ENCODE measurements around the gene PPP1R9A. TPM values are rescaled to one million over a fixed set of nuclear protein-coding genes. Genes with fewer than 3 reads are reported as not detected.
A peak's percentile ranks its signal among the peaks of the same experiment; 100 is the strongest.

Gene PPP1R9A
- total RNA-seq, 2 donors from 2014 or later: 15.1 to 29.4 TPM

GRCh38 chr7:94875201-94875600 lies 32.2 kb upstream of the PPP1R9A start:
- intact Hi-C loops (cut with DNase I): no loop called here
- TF ChIP-seq POLR2A (IDR thresholded peaks at IDR 0.05) (no peak), POLR2AphosphoS5 (IDR thresholded peaks at IDR 0.05) (no peak), CTCF (IDR thresholded peaks at IDR 0.05) (no peak)
- no peak overlapping the region for H3K27ac ChIP-seq

GRCh38 chr7:94877731-94878670 lies 29.4 kb upstream of the PPP1R9A start:
- no peaks in the 10 kb centered on the region for H3K9me3 ChIP-seq
- H3K4me3 ChIP-seq: no peak overlapping the region
- no peak for DNase-seq (ENCODE audit: low spot score)
- intact Hi-C loops (cut with DNase I): no loop called here
- H3K27ac ChIP-seq: no peak overlapping the region
- no peaks in the 10 kb centered on the region for H3K4me1 ChIP-seq (replicated peaks)
- no peak for TF ChIP-seq POLR2A (IDR thresholded peaks at IDR 0.05)
- no peak for TF ChIP-seq CTCF (IDR thresholded peaks at IDR 0.05)
- H3K27me3 ChIP-seq (replicated peaks; ENCODE audit: insufficient read depth): peaks cover 2% of the 10 kb centered on the region
- WGBS: 93% methylated on average over 11 of the region's 11 CpGs
- no peaks in the 10 kb centered on the region for H3K36me3 ChIP-seq

More at GRCh38 chr7:94875201-94875600, 32.2 kb upstream of the PPP1R9A start:
- H3K9me3 ChIP-seq: no peaks in the 10 kb centered on the region
- DNase-seq (ENCODE audit: low spot score): no peak
- H3K36me3 ChIP-seq: no peaks in the 10 kb centered on the region
- H3K27me3 ChIP-seq (replicated peaks; ENCODE audit: insufficient read depth): peaks cover 2% of the 10 kb centered on the region
- no peak overlapping the region for H3K4me3 ChIP-seq
- H3K4me1 ChIP-seq (replicated peaks): no peaks in the 10 kb centered on the region

GRCh38 chr7:94882891-94883290 lies 24.5 kb upstream of the PPP1R9A start:
- TF ChIP-seq POLR2AphosphoS5 (IDR thresholded peaks at IDR 0.05): no peak
- no peak for TF ChIP-seq CTCF (IDR thresholded peaks at IDR 0.05)
- no peak for TF ChIP-seq POLR2A (IDR thresholded peaks at IDR 0.05)

GRCh38 chr7:94883616-94884015 lies 23.8 kb upstream of the PPP1R9A start:
- Histone ChIP-seq H3K27me3 (replicated peaks; ENCODE audit: insufficient read depth) (no peaks in the 10 kb centered on the region), H3K9me3 (no peaks in the 10 kb centered on the region), H3K4me1 (replicated peaks) (no peaks in the 10 kb centered on the region), H3K4me3 (no peak overlapping the region), H3K36me3 (no peaks in the 10 kb centered on the region), H3K27ac (no peak overlapping the region)
- DNase-seq (ENCODE audit: low spot score): no peak
- intact Hi-C loops (cut with DNase I): no loop called here
- 80% methylated on average over 1 of the region's 1 CpG for WGBS
- TF ChIP-seq POLR2AphosphoS5 (IDR thresholded peaks at IDR 0.05): no peak
- no peak for TF ChIP-seq CTCF (IDR thresholded peaks at IDR 0.05)
- no peak for TF ChIP-seq POLR2A (IDR thresholded peaks at IDR 0.05)

More at GRCh38 chr7:94882891-94883290, 24.5 kb upstream of the PPP1R9A start:
- Histone ChIP-seq H3K36me3 (no peaks in the 10 kb centered on the region), H3K4me1 (replicated peaks) (no peaks in the 10 kb centered on the region), H3K27me3 (replicated peaks; ENCODE audit: insufficient read depth) (no peaks in the 10 kb centered on the region), H3K4me3 (no peak overlapping the region), H3K9me3 (no peaks in the 10 kb centered on the region), H3K27ac (no peak overlapping the region)
- WGBS: 64% methylated on average over 2 of the region's 2 CpGs
- intact Hi-C loops (cut with DNase I): no loop called here
- DNase-seq (ENCODE audit: low spot score): no peak

GRCh38 chr7:94888551-94888950 lies 18.8 kb upstream of the PPP1R9A start:
- H3K27ac ChIP-seq: no peak overlapping the region
- peak; percentile 40 for DNase-seq (ENCODE audit: low spot score)
- H3K9me3 ChIP-seq: no peaks in the 10 kb centered on the region
- no peaks in the 10 kb centered on the region for H3K27me3 ChIP-seq (replicated peaks; ENCODE audit: insufficient read depth)
- H3K36me3 ChIP-seq: no peaks in the 10 kb centered on the region
- intact Hi-C loops (cut with DNase I): no loop called here
- no peak overlapping the region for H3K4me3 ChIP-seq
- H3K4me1 ChIP-seq (replicated peaks): no peaks in the 10 kb centered on the region
- 14% methylated on average over 5 of the region's 5 CpGs for WGBS
- TF ChIP-seq CTCF (IDR thresholded peaks at IDR 0.05): peak in 1 of 4 experiments; percentile 14
- TF ChIP-seq POLR2AphosphoS5 (IDR thresholded peaks at IDR 0.05): no peak

Data from prostate gland (tissue), 2 donors.